HG03378 (cell line): ENCODE results near the gene ATP6V1C2.

Experiments
- ATAC-seq: cut with Tn5 transposase; IDR thresholded peaks from one replicate; pipeline ENCODE4 v1.9.1; 2021; ENCODE audit warnings: mild to moderate bottlenecking, moderate library complexity; ENCODE audit not compliant: unreplicated experiment

The ATP6V1C2 gene

DNA sequence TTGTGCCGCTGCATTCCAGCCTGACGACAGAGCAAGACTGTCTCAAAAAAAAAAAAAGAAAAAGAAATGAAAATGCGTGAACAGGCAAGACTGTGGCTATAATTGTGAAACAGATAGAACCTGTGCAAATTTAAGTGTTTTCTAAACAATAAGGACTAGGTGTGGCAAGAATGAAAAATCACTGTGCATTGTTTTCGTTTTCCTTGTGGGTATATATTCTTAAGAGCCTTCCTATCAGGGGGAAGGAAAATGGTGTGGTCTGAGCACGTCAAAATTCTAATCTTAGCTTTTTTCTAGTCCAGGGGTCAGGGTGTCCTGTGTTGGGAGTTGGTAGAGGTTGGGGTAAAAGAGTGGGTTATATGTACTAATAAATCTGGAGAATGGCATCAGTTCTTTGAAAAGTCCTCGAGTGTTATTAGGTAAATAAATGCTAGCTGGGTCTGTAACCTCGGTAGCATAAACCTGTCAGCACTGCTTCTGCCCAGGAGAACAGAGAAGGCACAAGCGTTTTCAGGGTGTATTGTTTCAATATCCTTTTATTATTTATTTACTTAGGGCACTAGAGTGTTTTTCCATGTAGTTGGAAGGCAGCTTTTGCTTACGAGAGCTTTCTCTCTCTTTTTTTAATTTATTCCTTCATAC lies 11.6 kb downstream of the ATP6V1C2 start:
- ATAC-seq = no peak

DNA sequence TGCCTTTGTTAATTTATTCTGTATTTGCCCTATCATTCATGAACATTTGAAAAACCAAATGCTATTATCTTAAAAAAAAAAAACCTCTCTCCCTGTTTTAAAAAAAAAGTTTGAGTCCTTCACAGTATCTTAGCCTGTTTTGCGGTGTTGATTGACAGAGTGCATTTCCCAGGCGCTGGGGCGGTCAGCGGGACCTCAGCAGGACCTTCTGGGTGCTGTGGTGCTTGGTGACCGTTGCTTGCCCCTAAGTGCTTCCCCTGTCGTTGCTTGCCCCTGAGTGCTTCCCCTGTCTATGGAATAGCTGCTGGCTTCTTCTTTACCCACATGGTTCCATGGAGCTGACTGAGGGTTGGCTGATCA lies 12.1 kb downstream of the ATP6V1C2 start:
- no peak for ATAC-seq

DNA sequence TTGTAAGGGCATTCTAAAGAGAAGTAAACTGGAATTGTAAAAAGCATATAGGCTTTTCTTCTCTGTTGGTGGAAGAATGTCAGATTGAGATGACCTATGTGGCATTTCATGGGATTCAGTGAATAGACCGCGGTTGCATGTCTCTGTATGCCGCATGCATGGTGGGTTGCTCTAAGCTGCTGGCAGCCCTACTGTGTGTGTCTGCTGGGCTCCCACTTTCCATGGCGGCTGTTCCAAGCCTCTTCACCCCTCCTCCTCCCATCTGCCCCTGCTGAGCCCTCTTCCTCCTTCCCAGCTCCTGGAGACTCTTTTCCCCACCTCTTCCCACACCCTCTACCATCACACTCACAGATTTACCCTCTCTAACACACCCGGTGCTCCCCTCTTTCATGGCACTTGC lies 12.6 kb downstream of the ATP6V1C2 start:
- no peak for ATAC-seq

DNA sequence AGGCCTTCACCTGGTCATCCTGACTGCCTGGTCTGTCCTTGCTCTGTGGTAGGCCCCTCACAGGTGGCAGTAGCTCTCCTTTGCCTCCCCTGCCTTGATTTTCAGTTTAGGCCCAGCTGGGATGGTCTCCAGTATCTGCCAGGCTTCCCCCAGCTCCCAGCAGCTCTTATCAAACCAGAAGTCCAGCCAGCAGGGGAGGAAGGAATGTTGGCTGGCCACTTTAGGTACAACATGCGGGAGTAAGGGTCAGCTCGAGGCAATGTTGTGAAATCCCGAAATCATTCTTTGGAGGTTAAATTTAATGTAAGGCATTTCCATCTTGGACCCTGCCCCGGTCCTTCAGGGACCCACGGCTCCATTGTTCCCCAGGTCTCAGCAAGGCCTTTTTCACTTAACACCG lies 16.8 kb downstream of the ATP6V1C2 start:
- no peak for ATAC-seq

DNA sequence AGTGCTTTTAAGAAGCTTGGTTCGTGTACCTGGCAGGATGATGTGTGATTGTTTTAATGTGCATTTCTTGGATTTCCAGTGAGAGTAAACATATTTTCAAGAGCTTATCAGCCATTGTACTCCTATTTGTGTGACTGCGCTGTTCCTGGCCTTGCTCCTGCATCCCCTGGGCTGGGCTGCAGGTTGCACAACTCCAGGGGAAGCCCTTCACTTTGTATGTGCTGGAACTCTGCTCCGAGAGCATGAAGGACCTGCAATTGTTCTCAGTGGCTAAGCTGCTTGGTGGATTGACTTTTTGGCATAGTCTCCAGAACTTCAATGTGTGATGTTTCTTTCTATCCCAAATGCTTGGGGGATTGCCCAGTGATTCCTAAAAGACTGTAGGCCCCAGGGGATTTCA lies 18.8 kb downstream of the ATP6V1C2 start:
- ATAC-seq = no peak

DNA sequence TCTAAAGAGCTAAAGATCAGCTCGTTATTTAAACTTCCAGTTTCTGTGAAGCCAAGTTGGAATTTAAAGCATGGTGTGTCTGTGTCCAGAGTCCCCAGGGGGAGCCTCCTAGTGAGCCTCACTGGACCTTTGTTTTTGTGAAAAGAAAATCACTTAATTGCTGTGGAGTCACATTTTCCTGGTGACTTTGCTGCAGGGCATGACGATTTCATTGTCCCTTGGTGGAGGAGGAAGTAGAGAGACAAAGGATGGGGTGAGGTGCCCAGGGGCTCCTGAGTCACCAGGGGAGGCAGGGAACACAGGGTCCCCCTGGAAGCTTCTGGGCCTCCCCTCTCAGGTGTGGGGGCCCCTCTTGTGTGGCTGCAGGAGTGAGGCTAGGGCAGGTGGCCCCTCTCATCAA lies 19.7 kb downstream of the ATP6V1C2 start:
- ATAC-seq = no peak

DNA sequence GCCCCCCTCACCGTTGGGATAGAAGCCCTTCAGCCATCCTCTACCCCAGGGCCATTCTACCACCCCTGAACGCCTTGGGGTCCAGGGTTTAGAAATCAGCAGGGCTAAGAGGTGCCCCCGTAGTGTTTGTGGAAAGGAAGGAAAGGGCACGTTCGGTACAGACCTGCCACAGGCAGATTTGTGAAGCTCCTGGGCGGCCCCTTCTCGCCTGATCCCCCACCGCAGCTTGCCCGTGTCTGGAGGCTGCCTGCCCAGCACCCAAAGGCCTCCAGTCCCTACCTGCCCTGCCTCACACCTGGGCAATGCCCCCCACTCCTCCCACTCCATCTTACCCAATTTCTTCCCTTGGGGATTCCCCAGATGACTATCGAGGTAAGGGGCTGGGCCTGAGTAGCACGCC lies 21.2 kb downstream of the ATP6V1C2 start:
- ATAC-seq = no peak

DNA sequence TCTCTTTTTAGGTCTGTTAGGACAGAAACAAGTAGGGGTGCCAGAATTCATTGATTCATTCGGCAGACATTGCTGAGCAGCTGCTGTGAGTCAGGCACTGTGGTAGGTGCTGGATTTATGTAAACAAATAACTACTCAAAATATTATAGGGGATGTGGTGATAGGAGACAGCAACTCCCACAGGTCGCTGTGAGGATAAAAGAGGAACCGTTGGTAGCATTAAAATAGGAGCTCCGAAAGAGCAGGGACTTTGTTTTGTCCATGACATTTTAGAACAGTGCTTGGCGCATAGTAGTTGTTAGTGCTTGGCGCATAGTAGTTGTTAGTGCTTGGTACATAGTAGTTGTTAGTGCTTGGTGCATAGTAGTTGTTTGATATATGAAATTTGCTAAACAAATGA lies 29.2 kb downstream of the ATP6V1C2 start:
- ATAC-seq = no peak

DNA sequence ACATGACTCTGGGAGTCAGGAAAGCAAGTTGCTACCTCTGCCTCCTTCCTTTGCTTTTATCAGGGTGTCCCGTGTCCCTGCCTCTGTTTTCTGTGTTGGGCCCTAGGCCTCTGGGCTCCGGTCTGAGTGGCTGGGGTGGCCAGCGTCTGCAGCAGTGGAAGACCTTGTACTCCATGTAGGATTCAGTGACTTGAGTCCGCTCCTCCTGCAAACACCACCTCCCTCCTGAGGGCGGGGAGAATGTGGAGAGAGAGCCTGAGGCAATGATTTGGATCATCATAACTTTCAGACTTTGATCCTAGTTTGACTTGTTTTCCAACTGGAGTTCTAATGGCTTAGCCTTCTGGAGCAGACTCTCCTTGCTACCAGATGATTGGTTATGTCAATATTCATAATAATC lies 30.8 kb downstream of the ATP6V1C2 start:
- no peak for ATAC-seq

DNA sequence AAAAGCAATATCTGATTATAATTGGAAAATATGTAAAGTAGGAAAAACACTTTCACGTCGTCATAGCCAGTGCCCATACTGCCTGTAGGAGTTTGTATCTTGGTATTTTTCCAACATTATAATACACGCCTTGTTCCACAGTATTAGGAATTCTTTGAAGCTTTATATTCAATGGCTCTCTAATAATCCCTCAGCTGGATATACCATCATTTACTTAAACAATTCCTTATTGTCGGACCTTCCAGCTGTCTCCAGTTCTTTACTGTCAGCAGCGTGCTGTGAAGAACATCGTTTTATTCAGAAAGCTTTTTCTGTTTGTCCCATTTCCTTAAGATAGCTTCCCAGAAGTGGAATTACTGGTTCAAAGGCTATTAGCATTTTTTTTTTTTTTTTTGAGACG lies 31.7 kb downstream of the ATP6V1C2 start:
- ATAC-seq = no peak

DNA sequence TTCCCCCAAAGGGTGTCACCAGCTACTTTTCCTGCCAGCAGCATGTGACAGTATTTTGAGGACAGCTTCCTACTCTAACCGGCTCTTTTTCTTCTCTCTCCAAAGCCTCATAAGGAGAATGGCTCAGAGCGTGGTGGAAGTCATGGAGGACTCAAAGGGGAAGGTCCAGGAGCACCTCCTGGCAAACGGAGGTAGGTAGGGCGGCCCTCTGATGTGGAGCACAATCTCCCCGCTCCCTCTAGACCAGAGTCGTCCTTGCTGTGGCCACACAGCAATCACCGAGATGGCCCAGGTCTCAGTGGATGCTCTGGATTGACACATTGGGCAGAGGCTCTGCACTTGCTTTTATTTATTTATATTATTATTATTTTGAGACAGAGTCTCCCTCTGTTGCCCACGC lies 32.4 kb downstream of the ATP6V1C2 start:
- no peak for ATAC-seq

DNA sequence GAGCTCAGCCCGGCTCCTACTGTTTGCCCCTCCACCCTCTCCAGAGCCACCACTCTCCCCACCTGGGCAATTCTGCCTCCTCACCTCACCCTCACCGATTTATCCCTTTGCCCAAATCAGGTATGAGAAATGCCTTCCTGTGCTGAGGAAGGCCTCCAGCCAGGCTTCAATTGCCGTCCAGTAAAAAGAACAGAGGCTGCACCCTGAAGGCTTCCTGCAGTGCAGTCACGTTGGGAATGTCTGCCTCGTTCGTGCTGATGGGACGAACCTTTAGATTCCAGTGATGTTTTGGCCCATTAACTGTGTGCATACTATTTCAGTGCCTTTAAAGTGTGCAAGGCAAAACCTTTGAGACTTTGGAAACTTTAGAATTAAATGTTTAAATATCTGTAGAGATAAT lies 34.2 kb downstream of the ATP6V1C2 start:
- no peak for ATAC-seq

DNA sequence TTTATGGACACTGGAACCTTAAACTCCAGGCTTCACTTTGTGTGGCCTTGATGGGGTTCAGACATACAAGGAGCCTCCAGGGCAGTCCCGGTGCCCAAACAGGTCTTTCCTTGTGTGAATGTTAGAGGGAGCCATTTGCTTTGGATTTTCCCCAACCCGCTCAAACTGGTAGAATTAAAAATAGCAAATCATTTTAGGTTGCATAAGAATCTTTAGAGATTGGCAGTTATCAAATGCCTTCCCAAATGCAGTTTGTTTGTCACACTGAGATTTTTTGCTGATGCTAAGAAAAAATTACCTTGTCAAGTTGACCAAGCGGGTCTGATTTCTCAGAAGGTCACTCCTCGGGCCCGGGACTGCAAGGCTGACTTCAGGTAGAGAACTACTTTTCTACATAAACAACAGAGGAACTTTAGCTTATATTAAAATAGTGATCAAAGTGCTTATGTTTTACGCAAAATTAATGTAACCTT lies 36.4 kb downstream of the ATP6V1C2 start:
- no peak for ATAC-seq

DNA sequence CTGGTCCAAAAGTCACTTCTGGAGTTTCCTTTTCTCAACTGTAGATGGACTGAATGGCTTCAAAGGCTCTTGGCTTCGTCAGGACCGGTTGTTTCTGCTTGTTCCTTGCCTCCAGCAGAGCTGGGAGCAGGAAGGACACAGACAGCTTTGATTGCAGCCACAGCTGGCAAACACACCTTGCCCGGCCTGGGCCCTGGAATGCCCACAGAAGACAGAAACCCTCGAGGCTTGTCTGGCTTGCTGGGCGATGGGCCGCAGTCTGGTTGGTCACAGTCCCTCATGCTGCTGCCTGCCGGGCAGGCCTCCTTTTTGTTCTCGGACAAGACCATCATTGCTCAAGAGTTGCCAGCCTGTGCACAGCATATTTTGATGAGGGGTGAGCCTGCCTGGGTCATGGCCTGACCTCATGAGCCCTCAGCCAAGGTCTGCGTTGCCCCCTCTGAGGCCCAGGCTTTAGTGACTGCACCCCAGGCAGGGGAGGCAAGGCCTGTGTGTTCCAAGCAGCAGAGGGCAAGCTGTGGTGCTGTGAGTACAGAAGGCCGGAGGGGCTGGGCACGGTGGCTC lies 37.8 kb downstream of the ATP6V1C2 start:
- ATAC-seq = no peak

DNA sequence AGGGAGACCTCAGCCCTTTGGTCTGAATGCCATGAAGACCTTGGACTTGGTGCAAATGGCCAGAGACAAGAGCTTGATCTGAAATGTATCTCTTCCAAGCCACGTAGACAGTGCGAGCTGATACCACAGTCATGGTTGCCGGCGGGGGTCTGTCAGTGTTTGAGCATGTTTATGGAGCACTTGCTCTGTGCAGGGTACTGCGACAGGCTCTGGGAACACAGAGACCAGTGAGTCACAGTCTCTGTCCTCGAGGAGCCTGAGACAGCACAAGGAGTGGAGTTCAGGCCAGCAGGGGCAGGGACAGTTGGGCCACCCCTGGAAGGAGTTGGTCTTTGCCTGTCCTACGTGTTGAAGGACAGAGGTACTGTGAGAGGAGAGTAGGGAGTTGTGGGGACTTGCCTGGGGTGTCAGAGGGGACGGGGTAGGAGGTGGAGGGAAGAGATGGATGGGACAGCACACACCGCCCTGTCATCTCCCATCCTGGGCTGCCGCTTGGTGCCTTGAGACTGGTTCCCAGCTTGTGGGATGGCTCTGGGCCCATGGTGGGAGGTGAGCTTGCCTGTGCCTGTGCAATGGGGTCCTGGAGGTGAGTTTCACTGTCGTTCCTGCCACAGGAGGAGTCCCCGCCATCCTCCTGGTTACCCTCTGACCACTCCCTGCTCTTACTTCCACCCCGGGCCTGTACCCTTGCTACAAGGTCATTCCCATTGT lies 39.5 kb downstream of the ATP6V1C2 start:
- ATAC-seq = no peak

DNA sequence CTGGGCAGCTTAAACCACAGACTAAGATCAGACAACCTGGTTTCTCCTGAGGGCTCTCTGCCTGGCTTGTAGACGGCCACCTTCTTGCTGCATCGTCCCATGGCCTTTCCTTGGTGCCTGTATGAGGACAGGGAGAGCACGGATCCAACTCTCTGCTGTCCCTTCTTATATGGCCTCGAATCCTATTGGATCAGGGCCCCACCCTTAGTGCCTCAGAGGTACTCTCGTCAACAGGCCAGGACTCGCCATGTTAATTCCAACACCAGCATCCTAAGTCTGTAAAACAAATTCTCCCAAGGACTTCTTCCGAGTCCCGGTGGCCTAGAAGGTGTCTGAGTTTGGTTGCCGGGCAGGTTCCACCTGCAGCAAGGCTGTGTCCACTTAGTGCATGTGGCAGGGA lies 40.2 kb downstream of the ATP6V1C2 start:
- ATAC-seq = no peak

DNA sequence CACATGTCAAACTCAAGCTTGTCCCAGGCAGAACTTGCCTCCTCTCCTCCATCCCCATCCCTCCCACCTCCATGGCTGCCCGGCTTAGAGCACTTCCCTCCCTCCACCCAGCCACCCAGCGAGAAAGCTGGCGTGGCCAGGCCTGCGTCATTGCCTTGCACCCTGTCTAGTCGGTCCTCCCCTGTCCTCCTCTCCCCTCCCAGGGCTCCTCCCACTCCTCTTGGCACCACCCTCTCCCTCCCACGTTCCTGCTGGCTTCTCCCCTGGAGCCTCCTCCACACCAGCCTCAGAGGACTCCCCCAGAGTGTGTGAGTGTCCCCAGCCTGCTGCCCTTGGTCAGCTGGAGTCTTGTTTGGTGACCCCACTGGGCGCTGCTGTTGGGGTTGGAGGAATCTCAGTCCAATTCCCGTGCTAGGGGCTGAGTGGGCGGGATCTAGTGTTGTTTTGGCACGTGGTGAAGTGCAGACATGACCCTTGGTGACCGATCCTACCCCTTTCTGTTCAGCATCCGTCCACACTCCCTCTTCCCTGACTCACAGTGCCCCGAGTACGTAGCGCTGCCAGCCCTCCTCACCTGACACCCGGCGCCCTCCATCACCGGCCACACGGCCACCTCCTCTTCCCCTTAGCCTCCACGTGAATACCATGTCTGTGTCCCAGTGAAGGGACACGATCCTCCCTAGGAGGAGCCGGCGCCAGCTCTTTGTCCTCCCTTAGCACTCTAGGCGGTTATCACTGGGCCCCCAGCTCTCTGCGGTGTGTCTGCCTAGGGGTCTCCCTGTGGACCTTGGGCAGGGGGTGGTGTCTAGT lies 41.4 kb downstream of the ATP6V1C2 start:
- no peak for ATAC-seq

DNA sequence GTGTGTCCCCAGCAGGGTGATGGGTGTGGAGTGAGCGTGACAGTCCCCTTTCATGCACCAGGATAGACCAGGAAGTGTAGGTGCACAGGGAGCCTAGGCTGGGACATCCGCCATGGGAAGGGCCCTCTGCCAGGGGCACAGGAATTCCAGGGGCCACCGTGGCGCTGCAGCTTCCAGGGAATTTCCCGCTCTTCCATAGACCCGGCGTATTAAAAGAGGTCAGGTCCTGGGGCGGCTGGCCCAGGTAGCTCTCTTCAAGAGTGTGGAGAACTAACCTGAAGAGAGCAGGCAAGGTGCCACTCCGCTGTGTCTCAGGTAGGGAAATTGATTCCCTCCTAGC lies 42.0 kb downstream of the ATP6V1C2 start:
- ATAC-seq = no peak

DNA sequence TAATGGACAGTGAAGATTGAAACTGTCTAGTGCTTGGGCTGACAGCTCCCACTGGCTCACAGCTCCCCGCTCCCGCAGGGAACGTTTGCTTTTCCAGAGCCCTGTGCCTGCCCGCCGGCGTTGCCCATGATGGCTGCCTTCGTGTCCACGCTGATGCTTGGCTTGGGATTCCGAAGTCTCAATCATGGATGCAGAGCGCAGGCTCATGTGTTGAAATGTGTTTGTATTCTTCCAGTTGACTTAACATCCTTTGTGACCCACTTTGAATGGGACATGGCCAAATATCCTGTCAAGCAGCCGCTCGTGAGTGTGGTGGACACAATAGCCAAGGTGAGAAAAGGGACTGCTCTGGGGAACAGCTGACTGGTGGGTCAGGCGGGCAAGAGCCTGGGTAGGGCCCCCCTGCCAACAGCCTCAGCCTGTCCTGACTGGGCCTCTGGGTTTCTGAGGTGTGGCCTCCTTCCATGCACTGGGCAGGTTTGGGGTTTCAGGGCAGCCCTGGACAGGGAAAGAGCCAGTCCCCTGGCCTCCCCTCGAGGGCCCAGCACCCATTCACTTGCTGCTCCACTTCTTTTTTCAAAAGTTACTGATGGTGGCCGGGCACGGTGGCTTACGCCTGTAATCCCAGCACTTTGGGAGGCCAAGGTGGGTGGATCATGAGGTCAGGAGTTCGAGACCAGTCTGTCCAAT lies 42.8 kb downstream of the ATP6V1C2 start:
- no peak for ATAC-seq

DNA sequence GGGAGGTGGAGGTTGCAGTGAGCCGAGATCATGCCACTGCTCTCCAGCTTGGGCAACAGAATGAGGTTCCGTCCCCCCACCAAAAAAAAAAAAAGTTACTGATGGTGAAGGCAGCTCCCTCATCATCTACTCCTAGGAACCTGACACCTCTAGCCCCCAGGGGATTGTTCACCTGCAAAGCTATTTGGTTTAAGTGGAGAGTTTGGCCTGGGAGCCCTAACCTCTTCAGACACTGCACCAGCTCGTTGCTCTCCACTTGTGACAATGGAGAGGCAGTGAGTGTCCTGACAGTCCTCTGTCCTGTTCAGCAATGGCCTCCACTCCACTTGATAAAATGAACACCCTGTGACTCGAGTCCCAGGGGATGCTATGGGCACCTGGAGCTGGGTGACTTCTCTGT lies 43.5 kb downstream of the ATP6V1C2 start:
- no peak for ATAC-seq

DNA sequence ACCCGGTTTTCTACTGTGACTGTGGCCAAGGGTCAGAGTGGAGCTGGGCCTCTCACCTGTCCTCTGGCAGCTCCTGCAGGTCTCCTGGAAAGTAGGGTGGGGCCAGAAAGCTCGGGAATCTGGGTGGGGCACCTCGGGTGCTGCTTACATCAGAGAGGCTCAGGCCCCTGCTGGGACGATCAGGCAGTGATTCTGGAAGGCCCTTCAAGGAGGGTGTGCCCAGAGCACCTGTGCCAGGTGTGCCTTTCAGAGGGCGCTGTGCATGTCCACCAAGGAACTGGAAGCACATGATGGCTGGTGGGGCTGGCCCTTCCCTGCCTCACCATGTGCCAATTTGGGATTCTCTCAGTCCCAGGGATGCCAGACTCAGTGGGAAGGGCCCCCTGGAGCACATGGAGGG lies 44.0 kb downstream of the ATP6V1C2 start:
- ATAC-seq = no peak
